Peyer's patch (tissue), 4 donors: ENCODE measurements around the gene URGCP.

Experiments
- POLR2A ChIP-seq, 2 donors: fragments of 450-650 bp; IDR thresholded peaks; one replicate each; pipeline ENCODE4 v1.5.1; 2017; ENCODE audit warnings: antibody characterized with exemption in 2 of 2, mild to moderate bottlenecking in 2 of 2, moderate library complexity in 2 of 2
- TF ChIP-seq, protein P1 (sequence below), 6 experiments: fragments of 450-650 bp in 4 of 6; fragments of 200-600 bp in 2 of 6; sonication (generic) in 1 of 6; IDR thresholded peaks; one replicate each; pipeline ENCODE4 v1.5.1; 2017 to 2019; ENCODE audit warnings: antibody characterized with exemption in 6 of 6, mild to moderate bottlenecking in 3 of 6, moderate library complexity in 1 of 6

DNA sequence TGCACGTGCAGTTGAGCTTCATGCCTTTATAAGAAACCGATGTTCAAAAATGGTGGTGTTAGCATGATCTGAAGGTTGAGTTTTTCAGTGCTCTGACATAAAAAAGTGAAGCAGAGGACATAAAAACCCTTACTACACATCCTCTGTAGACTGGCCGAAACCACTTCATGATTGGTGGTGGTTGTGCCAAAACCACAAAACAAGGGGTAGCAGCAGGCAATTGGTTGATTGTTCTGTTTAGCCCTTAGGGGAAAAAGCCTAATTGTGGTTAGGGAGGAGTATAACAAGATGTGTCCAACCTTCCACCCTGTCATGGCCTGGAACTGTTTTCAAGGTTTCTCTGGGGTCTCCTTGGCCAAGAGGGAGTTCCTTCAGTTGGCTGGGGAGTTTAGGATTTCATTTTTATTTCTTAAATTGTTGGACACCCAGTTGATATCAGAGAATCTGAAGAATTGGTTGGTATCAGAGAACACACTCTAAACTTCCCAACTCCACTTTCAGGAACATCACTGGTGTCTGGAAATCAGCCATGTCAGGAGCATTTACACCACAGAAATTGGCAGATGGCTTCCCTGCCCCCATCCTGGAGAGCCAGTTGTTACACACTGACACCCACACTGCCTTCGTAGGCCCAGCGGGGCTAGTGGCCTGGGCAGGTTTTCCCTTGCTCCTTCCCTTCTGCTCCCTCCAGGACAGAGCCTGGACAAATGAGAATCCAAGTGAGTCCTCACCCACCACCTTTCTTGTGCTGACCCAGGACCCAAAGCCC lies 55.9 kb downstream of the URGCP start:
- TF ChIP-seq, protein P1, sequence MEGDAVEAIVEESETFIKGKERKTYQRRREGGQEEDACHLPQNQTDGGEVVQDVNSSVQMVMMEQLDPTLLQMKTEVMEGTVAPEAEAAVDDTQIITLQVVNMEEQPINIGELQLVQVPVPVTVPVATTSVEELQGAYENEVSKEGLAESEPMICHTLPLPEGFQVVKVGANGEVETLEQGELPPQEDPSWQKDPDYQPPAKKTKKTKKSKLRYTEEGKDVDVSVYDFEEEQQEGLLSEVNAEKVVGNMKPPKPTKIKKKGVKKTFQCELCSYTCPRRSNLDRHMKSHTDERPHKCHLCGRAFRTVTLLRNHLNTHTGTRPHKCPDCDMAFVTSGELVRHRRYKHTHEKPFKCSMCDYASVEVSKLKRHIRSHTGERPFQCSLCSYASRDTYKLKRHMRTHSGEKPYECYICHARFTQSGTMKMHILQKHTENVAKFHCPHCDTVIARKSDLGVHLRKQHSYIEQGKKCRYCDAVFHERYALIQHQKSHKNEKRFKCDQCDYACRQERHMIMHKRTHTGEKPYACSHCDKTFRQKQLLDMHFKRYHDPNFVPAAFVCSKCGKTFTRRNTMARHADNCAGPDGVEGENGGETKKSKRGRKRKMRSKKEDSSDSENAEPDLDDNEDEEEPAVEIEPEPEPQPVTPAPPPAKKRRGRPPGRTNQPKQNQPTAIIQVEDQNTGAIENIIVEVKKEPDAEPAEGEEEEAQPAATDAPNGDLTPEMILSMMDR (IDR thresholded peaks at IDR 0.05), result no peak
- TF ChIP-seq POLR2A (IDR thresholded peaks at IDR 0.05), result no peak
